Activated CD4-positive, CD25-positive, alpha-beta regulatory T cell treated with anti-CD3 and anti-CD28 coated beads, Interleukin-2, amount 50 U/mL, for 24 hours (primary cell): Measurements from ENCODE around the gene SMG6.
"Not testable (repeated sequence)": the region's sequence is repeated elsewhere in the genome, so short reads cannot be mapped to it uniquely, and the experiment has no call there.

Experiments used
- ATAC-seq, 2 donors: fragments of 150-1000 bp; cut with Tn5 transposase; one replicate each; pipeline ENCODE4 v1.10.0; 2021; ENCODE audit warnings: mild to moderate bottlenecking in 1 of 2, moderate library complexity in 1 of 2

The SMG6 gene

GRCh38 chr17:2259769-2260536 is 43.6 kb downstream of the SMG6 start:
- peak; percentile 83 to 87 for ATAC-seq

GRCh38 chr17:2258830-2259229 is 44.8 kb downstream of the SMG6 start:
- not testable (repeated sequence) for ATAC-seq

- peak; percentile 97 to 98 for ATAC-seq
Measured at GRCh38 chr17:2253768-2254406, 49.7 kb downstream of the SMG6 start.

- ATAC-seq, result peak; percentile 61 to 67
Measured at GRCh38 chr17:2253362-2253761, 50.2 kb downstream of the SMG6 start.

- no peak for ATAC-seq
Measured at GRCh38 chr17:2251098-2251497, 52.5 kb downstream of the SMG6 start.

GRCh38 chr17:2250140-2251095 is 53.2 kb downstream of the SMG6 start:
- ATAC-seq, result no peak

GRCh38 chr17:2247005-2247404 is 56.6 kb downstream of the SMG6 start:
- ATAC-seq, result no peak

- ATAC-seq, result peak; percentile 67 to 70
Measured at GRCh38 chr17:2244545-2245525, 58.8 kb downstream of the SMG6 start.

GRCh38 chr17:2243953-2244352 is 59.6 kb downstream of the SMG6 start:
- ATAC-seq, result no peak

- no peak for ATAC-seq
Measured at GRCh38 chr17:2241823-2242222, 61.8 kb downstream of the SMG6 start.

- ATAC-seq, result no peak
Measured at GRCh38 chr17:2240541-2240940, 63.0 kb downstream of the SMG6 start.

GRCh38 chr17:2239882-2240430 is 63.6 kb downstream of the SMG6 start:
- peak; percentile 97 for ATAC-seq

GRCh38 chr17:2239170-2239551 is 64.4 kb downstream of the SMG6 start:
- ATAC-seq, result no peak

GRCh38 chr17:2238432-2239169 is 65.0 kb downstream of the SMG6 start:
- no peak for ATAC-seq

GRCh38 chr17:2237950-2238349 is 65.6 kb downstream of the SMG6 start:
- no peak for ATAC-seq

- ATAC-seq, result no peak
Measured at GRCh38 chr17:2237521-2237921, 66.1 kb downstream of the SMG6 start.

- ATAC-seq, result no peak
Measured at GRCh38 chr17:2235792-2236366, 67.7 kb downstream of the SMG6 start.

- ATAC-seq, result no peak
Measured at GRCh38 chr17:2235265-2235664, 68.3 kb downstream of the SMG6 start.

- no peak for ATAC-seq
Measured at GRCh38 chr17:2233441-2233947, 70.1 kb downstream of the SMG6 start.

GRCh38 chr17:2232244-2232638 is 71.3 kb downstream of the SMG6 start:
- ATAC-seq, result no peak
